Aorta (tissue), 5 donors: ENCODE data around the gene METTL3. TPM values are rescaled to one million over a fixed set of nuclear protein-coding genes. Genes with fewer than 3 reads are reported as not detected.
A peak's percentile ranks its signal among the peaks of the same experiment; 100 is the strongest.

ENCODE experiments used
- ATAC-seq: fragments of 200-7000 bp; cut with Tn5 transposase; one replicate; pipeline ENCODE4 v1.9.1; 2022; ENCODE audit warnings: moderate library complexity; ENCODE audit not compliant: low FRiP score
- DNase-seq, 2 donors: peaks; one replicate each; pipeline ENCODE4 v3.0.0-alpha.2; 2020
- H3K27ac ChIP-seq, 2 donors: one replicate each; pipeline ENCODE4 v1.5.1; 2013; ENCODE audit warnings: low read length in 2 of 2, mild to moderate bottlenecking in 2 of 2, moderate library complexity in 2 of 2, control low read depth in 1 of 2, inconsistent platforms in 1 of 2, low read depth in 1 of 2
- H3K27me3 ChIP-seq, 2 donors: one replicate each; pipeline ENCODE4 v1.6.1; 2013; ENCODE audit warnings: control low read depth in 1 of 2, low read length in 1 of 2, mild to moderate bottlenecking in 1 of 2, moderate library complexity in 1 of 2; ENCODE audit not compliant: insufficient read depth in 2 of 2, control insufficient read depth in 1 of 2
- H3K36me3 ChIP-seq, 2 donors: one replicate each; pipeline ENCODE4 v1.6.1; 2013; ENCODE audit warnings: control low read depth in 1 of 2, low read length in 1 of 2, mild to moderate bottlenecking in 1 of 2; ENCODE audit not compliant: insufficient read depth in 2 of 2, control insufficient read depth in 1 of 2
- H3K4me1 ChIP-seq, 2 donors: one replicate each; pipeline ENCODE4 v1.6.1; 2013; ENCODE audit warnings: low read length in 2 of 2, control low read depth in 1 of 2, mild to moderate bottlenecking in 1 of 2, moderate library complexity in 1 of 2; ENCODE audit not compliant: insufficient read depth in 2 of 2, control insufficient read depth in 1 of 2
- H3K4me3 ChIP-seq, 2 donors: one replicate each; pipeline ENCODE4 v1.5.1; 2013; ENCODE audit warnings: low read length in 2 of 2, control low read depth in 1 of 2, mild to moderate bottlenecking in 1 of 2
- H3K9me3 ChIP-seq: one replicate; pipeline ENCODE4 v1.6.1; 2013; ENCODE audit warnings: mild to moderate bottlenecking, low read length; ENCODE audit not compliant: control insufficient read depth
- WGBS, 2 donors: extraction: QIAGEN DNeasy Blood & Tissue Kit; methylation state at CpG; one replicate each; pipeline ENCODE4 v1.1.7; 2013; 5-methylcytosine and 5-hydroxymethylcytosine counted together
- intact Hi-C, 2 donors: fragments of 100-400 bp; cut with DNase I; formaldehyde crosslinking; loops; one replicate each; pipeline versions ENCODE4 v1.14.2 to v1.15.0; 2022
- polyA plus RNA-seq, 2 donors: library from polyadenylated mRNA; stranded (reverse); fragments of 200-250 nt; gene quantifications; one replicate each; pipeline ENCODE4 v1.2.3, GENCODE V29; 2013
- total RNA-seq, 2 donors: library from RNA; stranded (reverse); fragmentation: NEBNext Ultra II Directional; extraction: Animal tissue kit (Norgen Biotek cat#: 25700); gene quantifications; one replicate each; pipeline ENCODE4 v1.2.1, GENCODE V29; 2021
- donor health status: healthy with polysubstance abuse.
- donor health status: Bipolar disorder and iron deficiency.
- donor health status: DM: no; HTN: no; CAD: no.
- donor health status: DM: no; HTN: no; CAD: no.
- donor health status: DM: yes; HTN: yes; CAD: no.

METTL3 gene
- total and polyA plus RNA-seq, 4 donors: 8.6 to 48.4 (median 39.0) TPM

DNA sequence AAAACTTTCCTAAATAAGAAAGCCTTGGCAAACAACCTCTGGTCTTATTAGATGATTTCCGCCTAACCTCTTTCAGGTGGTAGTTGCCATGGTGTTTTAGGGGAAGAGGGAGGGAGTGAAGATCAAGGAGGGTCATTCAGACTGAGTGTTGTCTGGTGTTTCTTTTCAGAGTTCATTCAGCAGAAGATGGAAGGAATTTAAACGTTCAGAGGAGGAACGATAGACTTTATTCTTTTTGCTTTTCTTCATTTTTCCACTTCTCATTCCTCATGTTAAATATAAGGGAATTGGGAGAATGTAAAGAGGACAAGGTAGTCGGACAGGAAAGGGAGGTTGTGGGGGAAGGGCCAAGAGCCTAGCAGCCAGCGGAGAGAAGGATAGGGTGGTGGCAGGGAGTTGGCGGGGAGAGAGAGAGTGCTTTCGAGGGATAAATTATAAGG, 32.4 kb upstream of the METTL3 start:
- intact Hi-C loops: no loop called here
- H3K27ac ChIP-seq: no peak overlapping the region
- no peaks in the 10 kb centered on the region for H3K4me1 ChIP-seq
- H3K4me3 ChIP-seq: no peak overlapping the region
- no peak for ATAC-seq
- WGBS, 2 donors: 18 to 22% methylated on average over 7 of the region's 7 CpGs
- no peaks in the 10 kb centered on the region for H3K9me3 ChIP-seq
- no peak for DNase-seq
- H3K36me3 ChIP-seq: no peaks in the 10 kb centered on the region
- H3K27me3 ChIP-seq: no peaks in the 10 kb centered on the region

DNA sequence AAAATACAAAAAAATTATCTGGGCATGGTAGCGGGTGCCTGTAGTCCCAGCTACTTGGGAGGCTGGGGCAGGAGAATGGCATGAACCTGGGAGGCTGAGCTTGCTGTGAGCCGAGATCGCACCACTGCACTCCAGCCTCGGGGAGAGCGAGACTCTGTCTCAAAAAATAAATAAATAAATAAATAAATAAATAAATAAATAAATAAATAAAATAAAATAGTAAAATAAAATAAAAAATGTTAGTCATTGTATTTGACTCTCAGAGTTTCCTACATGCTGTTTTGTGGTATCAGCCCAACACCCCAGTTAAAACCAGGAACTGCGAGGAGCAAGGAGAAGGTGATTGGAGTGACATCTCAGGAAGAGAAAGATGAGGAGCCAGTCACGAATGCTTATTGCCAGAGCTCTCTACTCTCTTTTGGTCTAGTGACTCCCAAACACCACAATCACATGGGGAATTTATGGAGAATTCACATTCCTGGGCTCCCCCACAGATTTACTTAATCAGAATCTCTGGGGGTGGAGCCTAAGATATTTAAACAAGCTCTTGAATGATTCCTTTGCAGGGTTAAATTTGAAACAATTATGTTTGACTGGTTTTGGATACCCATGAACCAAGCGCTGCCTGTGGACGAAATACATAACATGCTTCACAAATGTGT, 30.4 kb upstream of the METTL3 start:
- intact Hi-C loops: no loop called here
- no peaks in the 10 kb centered on the region for H3K36me3 ChIP-seq
- no peak overlapping the region for H3K4me3 ChIP-seq
- DNase-seq (no peak), ATAC-seq (no peak)
- WGBS, 2 donors: 86 to 89% methylated on average over 9 of the region's 9 CpGs
- H3K9me3 ChIP-seq: no peaks in the 10 kb centered on the region
- H3K27ac ChIP-seq: no peak overlapping the region
- no peaks in the 10 kb centered on the region for H3K27me3 ChIP-seq
- no peaks in the 10 kb centered on the region for H3K4me1 ChIP-seq

DNA sequence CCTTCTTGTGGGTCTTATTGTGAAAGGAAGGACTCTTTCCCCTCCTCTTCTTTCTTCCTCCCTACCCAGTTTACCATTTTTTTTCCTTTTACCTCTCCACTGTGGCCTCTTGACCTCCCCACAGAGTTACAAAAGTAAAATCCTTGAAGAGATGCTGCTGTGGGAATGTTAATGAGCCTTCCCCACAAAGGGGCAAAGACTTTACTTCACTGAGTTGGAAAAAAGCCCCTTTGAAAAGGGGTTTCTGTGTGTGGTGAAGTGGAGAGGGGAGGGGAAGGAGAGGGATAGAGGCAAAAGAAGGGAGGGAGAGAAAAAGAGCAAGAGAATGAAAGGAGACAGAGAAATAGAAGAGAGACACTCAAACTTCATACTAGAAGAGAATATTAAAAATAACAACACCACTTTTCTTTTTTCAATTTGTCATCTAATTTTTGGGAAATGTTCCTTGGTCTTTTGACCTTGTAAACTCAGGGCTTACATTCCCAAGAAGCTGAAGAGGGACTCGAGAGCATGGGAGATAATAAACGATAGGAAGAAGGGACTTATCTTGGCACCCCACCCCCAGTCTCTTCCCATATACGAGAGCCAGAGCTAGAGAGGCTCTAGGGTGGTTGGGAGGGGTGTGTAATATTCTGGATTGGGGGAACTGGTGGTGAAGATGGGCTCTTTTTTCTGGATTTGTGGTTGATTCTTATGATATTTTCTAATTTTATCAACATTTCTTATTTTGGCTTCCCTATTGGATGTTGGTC, 28.2 kb upstream of the METTL3 start:
- Histone ChIP-seq H3K9me3 (no peaks in the 10 kb centered on the region), H3K27me3 (peaks cover 0 to 2% of the 10 kb centered on the region in 2 donors), H3K36me3 (no peaks in the 10 kb centered on the region), H3K4me3 (no peak overlapping the region), H3K27ac (no peak overlapping the region), H3K4me1 (no peaks in the 10 kb centered on the region)
- 15 to 17% methylated on average over 3 of the region's 3 CpGs for WGBS, 2 donors
- DNase-seq (no peak), ATAC-seq (no peak)
- intact Hi-C loops: no loop called here

DNA sequence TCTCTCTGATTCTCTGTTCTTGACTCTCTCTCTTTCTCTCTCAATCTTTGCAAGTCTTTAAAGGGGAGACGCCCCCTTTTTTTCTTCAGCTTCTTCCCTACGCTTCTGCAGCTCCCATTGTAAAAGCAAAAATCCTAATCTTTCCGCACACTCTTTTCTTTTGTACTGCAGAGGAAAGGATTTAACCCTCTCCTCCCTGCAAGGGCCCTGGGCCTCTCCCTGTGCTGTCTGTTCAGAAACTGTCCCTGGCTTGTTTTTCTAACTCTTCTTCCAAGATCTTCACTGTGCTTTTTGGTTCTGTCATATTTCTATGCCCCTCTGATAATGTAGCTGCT, 25.9 kb upstream of the METTL3 start:
- no peak for ATAC-seq
- Histone ChIP-seq H3K4me3 (no peak overlapping the region), H3K4me1 (no peaks in the 10 kb centered on the region), H3K36me3 (no peaks in the 10 kb centered on the region), H3K27ac (no peak overlapping the region), H3K27me3 (peaks cover 0 to 2% of the 10 kb centered on the region in 2 donors), H3K9me3 (no peaks in the 10 kb centered on the region)
- intact Hi-C loops: no loop called here
- WGBS, 2 donors: 8 to 15% methylated on average over 3 of the region's 3 CpGs
- no peak for DNase-seq

DNA sequence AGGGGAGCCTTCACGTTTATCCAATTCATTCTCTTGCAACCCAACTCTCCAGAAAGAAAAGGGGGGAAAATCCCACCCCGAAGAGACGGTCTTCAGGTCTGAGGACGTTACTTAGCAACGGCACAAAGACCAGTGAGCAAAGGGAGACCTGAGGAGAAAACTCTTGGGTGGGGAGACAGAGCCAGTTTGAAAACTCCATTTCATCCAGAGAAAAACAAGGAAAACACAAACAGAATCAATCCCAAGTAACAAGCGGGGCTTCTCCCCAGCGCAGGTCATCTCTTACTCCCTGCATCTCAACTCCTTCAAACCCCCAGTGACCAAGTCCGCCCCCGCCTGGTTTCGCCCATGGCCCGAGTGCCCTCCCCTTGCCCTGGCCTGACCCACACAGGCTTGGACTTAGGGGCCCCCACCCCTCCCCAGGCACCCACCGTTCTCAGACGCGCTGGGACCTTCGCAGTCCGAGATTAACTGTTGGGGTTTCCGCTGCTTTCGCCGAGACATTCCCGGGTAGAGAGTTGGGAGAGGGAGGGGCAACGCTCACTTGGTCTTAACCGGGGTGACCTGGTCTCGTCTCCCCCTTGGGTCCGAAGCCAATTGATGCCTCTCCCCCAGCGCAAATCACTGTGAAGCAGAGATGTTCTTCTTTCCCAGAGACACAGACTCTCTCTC, 25.4 kb upstream of the METTL3 start:
- no peaks in the 10 kb centered on the region for H3K36me3 ChIP-seq
- H3K27me3 ChIP-seq: peaks cover 0 to 2% of the 10 kb centered on the region in 2 donors
- no peaks in the 10 kb centered on the region for H3K4me1 ChIP-seq
- WGBS, 2 donors: 2% methylated on average over 25 of the region's 25 CpGs
- no peaks in the 10 kb centered on the region for H3K9me3 ChIP-seq
- H3K27ac ChIP-seq: no peak overlapping the region
- intact Hi-C loops: no loop called here
- ATAC-seq (peak; percentile 46), DNase-seq (no peak)
- H3K4me3 ChIP-seq: no peak overlapping the region

DNA sequence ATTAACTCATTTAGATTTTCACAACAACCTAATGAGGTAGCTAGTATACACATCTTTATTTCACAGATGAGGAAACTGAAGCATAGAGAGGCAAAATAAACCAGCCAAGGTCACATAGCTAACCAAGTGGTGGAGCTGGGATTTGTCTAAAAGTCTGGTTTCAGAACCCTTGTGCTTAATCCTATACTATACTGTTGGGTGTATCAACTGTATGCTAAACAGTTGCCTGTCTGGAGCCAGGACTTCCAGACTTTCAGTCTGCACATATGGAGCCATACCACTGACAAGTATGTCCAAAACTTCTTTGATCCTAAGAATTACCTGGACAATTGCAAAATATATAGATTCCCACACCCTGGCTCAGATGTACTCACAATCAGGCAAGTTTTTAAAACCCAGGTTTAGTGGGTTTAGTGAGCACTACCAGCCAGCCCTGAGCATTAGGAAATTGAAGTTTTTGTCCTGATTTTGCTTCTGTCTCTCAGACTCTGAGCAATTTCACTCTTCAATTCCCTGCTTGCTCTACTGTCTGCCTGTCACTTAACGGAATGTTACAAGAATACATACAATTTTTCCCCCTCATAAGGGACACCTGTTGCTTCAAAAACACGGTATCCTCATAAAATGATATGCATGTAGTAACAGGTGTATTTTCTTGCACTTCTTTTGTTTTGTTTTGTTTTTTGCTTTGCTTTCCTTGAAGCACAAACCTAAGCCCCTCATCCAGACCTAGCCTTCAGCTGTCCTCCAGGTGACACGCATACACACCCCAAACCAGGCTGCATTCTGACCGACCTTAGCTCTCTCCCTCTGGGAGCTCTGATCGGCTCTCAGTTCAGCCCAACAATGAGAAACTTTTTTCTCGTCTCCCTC, 24.6 kb upstream of the METTL3 start:
- H3K27me3 ChIP-seq: peaks cover 0 to 2% of the 10 kb centered on the region in 2 donors
- H3K27ac ChIP-seq: no peak overlapping the region
- H3K4me1 ChIP-seq: no peaks in the 10 kb centered on the region
- no peak for ATAC-seq
- whole genome bisulfite sequencing, 2 donors: 20% methylated on average over 6 of the region's 6 CpGs
- no peak for DNase-seq
- H3K4me3 ChIP-seq: no peak overlapping the region
- H3K36me3 ChIP-seq: no peaks in the 10 kb centered on the region
- H3K9me3 ChIP-seq: no peaks in the 10 kb centered on the region
- intact Hi-C loops: no loop called here

DNA sequence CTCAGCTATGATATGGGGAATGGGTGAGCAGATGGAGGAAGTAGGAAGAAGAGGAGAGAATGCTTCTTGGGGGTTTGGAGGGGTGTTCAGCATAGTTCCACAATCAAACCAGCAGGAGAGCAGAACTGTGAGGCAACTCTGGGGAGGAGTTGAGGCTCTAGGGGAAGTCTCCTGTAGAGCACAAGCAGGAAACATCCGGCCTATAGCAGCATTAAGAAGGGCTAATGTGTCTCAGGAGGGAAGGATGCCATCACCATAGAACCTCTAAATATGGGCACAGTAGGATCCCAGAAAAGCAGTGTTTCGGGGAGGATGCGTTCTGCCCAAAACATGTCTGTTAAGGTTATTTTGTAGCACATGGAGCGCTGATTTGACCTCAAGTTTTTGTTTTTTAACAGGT, 23.4 kb upstream of the METTL3 start:
- ATAC-seq: no peak
- H3K27me3 ChIP-seq: peaks cover 0 to 2% of the 10 kb centered on the region in 2 donors

DNA sequence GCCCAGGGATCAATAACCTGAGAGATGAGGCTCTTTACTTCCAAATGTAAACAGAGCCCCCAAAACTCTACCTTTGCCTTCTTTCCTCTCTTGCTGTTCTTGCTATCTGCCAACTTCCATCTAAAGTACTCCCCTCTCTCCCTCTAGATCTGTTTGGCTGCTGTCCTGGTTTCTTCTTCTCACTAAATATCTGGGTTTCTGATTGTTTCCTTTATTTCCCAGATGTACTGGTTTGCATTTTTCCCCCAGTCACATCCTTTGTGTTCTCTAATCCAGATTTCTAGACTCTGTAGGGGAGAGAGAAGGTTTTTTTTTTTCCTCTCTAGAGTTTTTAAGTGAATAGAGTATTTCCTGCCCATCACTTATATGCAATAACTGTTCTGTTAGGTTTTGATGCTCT, 22.2 kb upstream of the METTL3 start:
- H3K36me3 ChIP-seq: no peaks in the 10 kb centered on the region
- ATAC-seq (no peak), DNase-seq (no peak)
- peaks cover 0 to 2% of the 10 kb centered on the region in 2 donors for H3K27me3 ChIP-seq
- intact Hi-C loops: no loop called here
- no peak overlapping the region for H3K4me3 ChIP-seq
- no peaks in the 10 kb centered on the region for H3K4me1 ChIP-seq
- H3K9me3 ChIP-seq: no peaks in the 10 kb centered on the region
- H3K27ac ChIP-seq: no peak overlapping the region

More for the DNA sequence above, 23.4 kb upstream of the METTL3 start:
- Histone ChIP-seq H3K27ac (no peak overlapping the region), H3K4me1 (no peaks in the 10 kb centered on the region), H3K9me3 (no peaks in the 10 kb centered on the region), H3K4me3 (no peak overlapping the region), H3K36me3 (no peaks in the 10 kb centered on the region)
- no peak for DNase-seq
- intact Hi-C loops: no loop called here
- 44 to 50% methylated on average over 4 of the region's 4 CpGs for WGBS, 2 donors
